K562 (cell line): Measurements from ENCODE around the gene NYAP2. TPM values are rescaled to one million over a fixed set of nuclear protein-coding genes. Genes with fewer than 3 reads are reported as not detected.

ENCODE experiments used
- BMI1 ChIP-seq: fragments of 150-350 bp; IDR thresholded peaks from 2 replicates; pipeline ENCODE4 v1.6.1; 2014; ENCODE audit warnings: low read length
- ELF4 ChIP-seq: fragments of 450-650 bp; formaldehyde crosslinking; IDR thresholded peaks from 2 replicates; pipeline ENCODE4 v1.4.0; 2022; ENCODE audit warnings: missing genetic modification characterization
- PKNOX1 ChIP-seq: fragments of 450-650 bp; IDR thresholded peaks from 2 replicates; pipeline ENCODE4 v1.6.1; 2016
- ZBTB40 ChIP-seq, 2 experiments: fragments of 450-650 bp in 1 of 2; sonication (generic) in 1 of 2; formaldehyde crosslinking in 1 of 2; IDR thresholded peaks; 2 replicates each; pipeline versions ENCODE4 v1.7.1 to v1.9.0; 2016 to 2022; ENCODE audit warnings: inconsistent platforms in 1 of 2, mild to moderate bottlenecking in 1 of 2, missing genetic modification reagents in 1 of 2
- ZEB2 ChIP-seq: fragments of 450-650 bp; IDR thresholded peaks from 2 replicates; pipeline ENCODE4 v1.6.1; 2016
- ZNF140 ChIP-seq: fragments of 250-450 bp; sonication (Bioruptor Pico); IDR thresholded peaks from 2 replicates; pipeline ENCODE4 v1.8.0; 2021; ENCODE audit warnings: moderate library complexity, mild to moderate bottlenecking, inconsistent platforms
- ZNF23 ChIP-seq: fragments of 250-450 bp; sonication (Bioruptor Pico); IDR thresholded peaks from 2 replicates; pipeline ENCODE4 v1.4.0; 2020; ENCODE audit warnings: mild to moderate bottlenecking
- polyA plus RNA-seq, 8 experiments: library from polyadenylated mRNA; depleted of rRNA in 4 of 8; stranded (reverse) in 5 of 8; unstranded in 3 of 8; fragments of >200 nt; fragmentation: Nextera tagmentation in 2 of 8; fragmentation: Illumina TruSeq in 1 of 8; extraction: Ambion mirVana in 2 of 8; extraction: Trizol in 1 of 8; gene quantifications; 2 replicates each; pipeline versions ENCODE4 v1.2.1 to v1.2.3, GENCODE V29; 2011 to 2014; ENCODE audit warnings: inconsistent platforms in 1 of 8, missing spikeins in 1 of 8
- total RNA-seq, 7 experiments: library from RNA; depleted of rRNA in 6 of 7; stranded (reverse); fragments of >200 nt in 6 of 7; fragmentation: Illumina TruSeq in 2 of 7; extraction: Trizol in 2 of 7; gene quantifications; 2 replicates each; pipeline versions ENCODE4 v1.2.1 to v1.2.3, GENCODE V29; 2011 to 2021; ENCODE audit warnings: low replicate concordance in 1 of 7
- TF ChIP-seq, protein P1 (sequence below): sonication (generic); formaldehyde crosslinking; IDR thresholded peaks from 2 replicates; pipeline ENCODE4 v1.8.0; 2023; ENCODE audit warnings: mild to moderate bottlenecking, missing genetic modification reagents

The NYAP2 gene
- total and polyA plus RNA-seq, 9 of the 15 experiments (the other 6 are each of a cell fraction or from before 2014, with no cell fraction given) = 0.03 to 0.04 (median 0.04) TPM; not detected in 3

DNA sequence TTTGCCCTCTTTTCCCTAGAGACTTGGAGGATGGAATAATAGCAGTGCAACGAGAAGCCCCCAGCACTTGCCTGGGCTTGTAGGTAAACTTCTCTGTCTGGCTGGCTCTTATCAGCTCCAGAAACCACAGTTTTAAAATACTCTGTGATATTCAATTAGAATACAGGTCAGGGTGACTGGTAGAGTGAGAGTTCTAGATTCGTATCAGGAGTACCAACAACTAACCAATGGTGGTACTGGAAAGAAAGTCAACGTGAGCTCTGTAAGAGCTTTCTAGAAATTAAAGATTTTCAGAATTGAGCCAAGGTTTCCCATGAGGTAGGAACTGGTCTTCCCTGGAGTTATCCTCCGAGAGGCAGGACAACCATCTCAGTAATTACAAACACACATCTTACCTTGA is 216.9 kb downstream of the NYAP2 start (continued):
- TF ChIP-seq ZBTB40 (IDR thresholded peaks at IDR 0.05) = no peak
- no peak for TF ChIP-seq ZBTB40 (CRISPR knock-in tag; IDR thresholded peaks at IDR 0.05)
- no peak for TF ChIP-seq ZNF23 (CRISPR knock-in tag)
- TF ChIP-seq ZEB2 = no peak
- TF ChIP-seq ELF4 (CRISPR knock-in tag) = no peak
- no peak for TF ChIP-seq ZNF140 (CRISPR knock-in tag)
- no peak for TF ChIP-seq PKNOX1
- TF ChIP-seq, protein P1, sequence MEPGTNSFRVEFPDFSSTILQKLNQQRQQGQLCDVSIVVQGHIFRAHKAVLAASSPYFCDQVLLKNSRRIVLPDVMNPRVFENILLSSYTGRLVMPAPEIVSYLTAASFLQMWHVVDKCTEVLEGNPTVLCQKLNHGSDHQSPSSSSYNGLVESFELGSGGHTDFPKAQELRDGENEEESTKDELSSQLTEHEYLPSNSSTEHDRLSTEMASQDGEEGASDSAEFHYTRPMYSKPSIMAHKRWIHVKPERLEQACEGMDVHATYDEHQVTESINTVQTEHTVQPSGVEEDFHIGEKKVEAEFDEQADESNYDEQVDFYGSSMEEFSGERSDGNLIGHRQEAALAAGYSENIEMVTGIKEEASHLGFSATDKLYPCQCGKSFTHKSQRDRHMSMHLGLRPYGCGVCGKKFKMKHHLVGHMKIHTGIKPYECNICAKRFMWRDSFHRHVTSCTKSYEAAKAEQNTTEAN = no peak
- TF ChIP-seq BMI1 = no peak
